ENCODE measurements around the gene ACTMAP.
"Not testable (repeated sequence)": the region's sequence is repeated elsewhere in the genome, so short reads cannot be mapped to it uniquely, and the experiment has no call there.

Gene ACTMAP

DNA sequence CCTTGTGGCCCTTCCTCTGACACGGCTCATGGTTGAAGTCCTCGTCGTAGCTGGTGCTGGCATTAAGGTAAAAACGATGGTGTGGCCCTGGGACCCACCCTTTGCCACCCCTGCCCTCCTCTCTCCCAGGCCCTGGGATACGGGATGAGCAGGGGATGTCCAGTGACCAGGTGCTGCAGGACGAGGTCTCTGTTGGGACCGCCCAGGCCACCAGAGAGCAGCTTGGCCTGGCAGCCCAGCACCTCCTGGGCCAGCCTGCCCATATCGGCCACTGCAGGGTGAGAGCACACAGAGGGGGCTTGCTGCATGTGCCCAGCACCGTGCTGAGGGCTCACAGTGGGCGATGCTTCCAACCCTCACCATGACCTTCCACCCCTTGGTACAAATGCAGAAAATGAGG is 6.4 kb downstream of the ACTMAP start:
- DNase-seq (ENCODE audit: low read depth in 2 of 2) = no peak

DNA sequence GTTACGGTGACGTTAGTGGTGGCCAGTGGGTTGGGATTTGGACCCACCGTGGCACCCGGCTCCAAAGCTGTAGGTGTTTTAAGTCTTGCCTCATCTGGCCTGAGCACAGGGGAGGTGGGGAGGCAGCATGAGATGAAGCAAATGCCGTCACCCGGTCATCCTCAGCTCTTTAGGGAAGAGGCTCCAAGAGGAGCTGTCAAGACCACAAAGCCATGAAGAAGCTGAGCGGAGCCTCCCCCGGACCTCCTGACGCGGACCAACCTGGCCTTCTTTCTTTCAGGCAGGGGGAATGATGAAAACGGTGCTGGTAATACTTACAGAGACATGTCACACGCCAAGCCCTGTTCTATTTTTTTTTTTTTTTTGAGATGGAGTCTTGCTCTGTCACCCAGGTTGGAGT is 7.4 kb downstream of the ACTMAP start:
- DNase-seq (ENCODE audit: low read depth in 2 of 2) = no peak

DNA sequence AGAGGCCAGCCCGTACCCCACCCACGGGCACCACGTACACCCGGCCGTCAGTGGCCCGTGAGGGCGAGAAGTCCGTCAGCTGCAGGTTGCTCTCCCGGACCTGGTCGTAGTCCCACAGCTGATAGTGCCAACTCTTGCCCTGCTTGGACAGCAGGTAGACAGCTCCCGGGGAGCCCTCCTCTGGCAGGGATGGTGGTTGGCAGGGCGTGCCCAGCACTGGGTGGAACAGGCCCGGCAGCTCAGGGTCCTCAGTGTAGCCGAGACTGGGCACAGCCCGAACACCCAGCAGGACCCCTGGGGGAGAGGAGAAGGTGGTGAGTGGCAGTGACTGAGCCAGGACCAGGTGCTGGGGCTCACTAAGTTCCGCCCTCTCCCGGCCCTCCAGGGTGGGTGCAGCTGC is 7.8 kb downstream of the ACTMAP start:
- no peak for DNase-seq (ENCODE audit: low read depth in 2 of 2)

DNA sequence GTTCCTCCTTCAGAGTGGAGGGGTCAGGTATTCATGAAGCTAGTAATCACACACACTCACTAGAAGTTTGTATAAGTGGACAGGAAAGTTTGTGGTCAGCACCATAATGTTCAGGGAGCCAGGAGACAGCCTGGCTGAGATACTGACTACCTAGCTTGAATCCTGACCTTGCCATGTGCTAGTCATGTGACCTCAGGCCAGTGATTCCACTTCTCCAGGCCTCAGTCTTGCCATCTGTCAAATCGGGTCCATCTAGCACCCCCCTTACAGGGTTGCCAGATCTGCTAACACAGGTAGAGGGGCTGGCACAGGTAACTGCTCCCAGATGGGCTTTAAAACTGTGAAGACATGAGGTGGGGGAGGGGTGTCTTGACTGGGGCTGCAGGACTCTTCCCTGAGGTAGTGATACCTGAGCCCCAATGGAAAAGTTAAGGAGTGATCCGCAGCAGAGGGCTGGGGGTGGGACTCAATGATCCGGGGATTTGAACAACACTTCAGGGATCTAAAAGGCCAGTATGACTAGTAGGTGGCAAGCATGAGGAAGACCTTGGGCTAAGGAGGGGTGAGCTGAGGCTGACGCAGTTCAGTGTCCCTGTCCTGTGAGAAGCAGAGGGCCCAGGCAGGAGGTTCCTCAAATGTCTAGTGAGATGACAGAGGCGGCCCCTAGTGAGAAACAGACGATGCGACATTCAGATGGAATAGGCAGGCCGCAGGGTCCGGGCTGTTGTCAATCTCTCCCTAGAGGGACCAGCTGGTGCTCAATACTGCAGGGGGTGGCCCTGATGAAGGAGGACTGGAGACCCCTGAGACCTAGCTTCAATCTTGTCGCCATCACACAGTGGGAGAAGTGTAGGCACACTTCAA is 8.5 kb downstream of the ACTMAP start:
- no peak for DNase-seq (ENCODE audit: low read depth in 2 of 2)

DNA sequence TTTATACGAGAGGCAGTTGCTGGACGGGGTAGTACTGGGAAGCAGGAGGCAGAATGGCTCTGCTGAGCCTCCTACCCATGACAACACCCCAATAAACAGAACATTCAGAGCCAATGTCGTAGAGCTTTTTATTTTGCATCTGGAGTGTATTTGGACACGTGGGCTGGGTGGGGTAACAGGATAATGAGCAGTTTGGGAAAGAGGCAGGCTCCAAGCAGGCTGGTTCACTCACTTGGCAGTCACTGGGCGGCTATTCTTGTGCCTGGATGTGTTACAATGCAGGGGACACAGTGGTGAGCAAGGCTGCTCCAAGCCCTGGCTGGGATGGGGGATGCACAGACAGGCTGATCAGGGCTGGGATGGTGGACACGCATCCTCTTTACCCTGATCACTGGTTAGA is 9.5 kb downstream of the ACTMAP start:
- no peak for DNase-seq (ENCODE audit: low read depth in 2 of 2)

DNA sequence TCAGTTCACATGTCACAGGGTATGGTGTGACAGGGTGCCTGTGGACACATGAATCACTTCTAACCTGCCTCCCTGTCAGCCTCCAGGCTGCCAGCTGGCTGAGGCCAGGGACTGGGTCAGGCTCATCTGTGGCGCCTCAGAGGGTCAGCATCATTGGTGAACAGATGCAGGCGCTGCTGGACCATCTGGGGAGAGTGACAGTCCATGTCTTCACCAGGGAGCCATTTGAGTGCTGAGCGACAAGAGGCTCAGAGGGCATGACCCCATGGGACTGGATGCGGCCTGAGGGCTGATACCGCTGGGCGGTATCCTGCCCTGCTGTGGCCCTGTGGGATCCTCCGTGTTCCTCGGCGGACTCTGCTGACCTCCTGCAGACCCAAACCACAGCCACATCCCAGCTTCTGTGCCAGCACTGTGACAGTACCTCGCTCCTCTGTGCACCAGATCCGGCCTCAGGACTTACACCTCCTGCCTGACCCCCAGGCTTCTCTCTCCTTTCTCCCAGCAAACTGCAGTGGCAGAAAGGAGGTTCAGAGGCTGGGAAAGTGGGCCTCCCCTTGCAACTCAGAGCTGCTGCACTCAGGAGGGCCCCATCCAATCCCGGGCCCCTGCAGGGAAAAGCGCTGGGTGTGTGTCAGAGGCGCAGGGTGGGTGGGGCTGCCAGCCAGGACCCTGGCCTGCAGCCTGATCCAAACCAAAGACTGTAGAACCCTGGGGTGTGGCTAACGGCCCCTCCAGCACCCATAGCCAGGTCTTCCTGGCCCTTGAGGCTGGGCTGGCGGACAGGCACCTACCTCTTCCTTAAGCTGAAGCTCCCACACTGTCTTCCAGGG is 10.2 kb downstream of the ACTMAP start:
- DNase-seq (ENCODE audit: low read depth in 2 of 2) = no peak

DNA sequence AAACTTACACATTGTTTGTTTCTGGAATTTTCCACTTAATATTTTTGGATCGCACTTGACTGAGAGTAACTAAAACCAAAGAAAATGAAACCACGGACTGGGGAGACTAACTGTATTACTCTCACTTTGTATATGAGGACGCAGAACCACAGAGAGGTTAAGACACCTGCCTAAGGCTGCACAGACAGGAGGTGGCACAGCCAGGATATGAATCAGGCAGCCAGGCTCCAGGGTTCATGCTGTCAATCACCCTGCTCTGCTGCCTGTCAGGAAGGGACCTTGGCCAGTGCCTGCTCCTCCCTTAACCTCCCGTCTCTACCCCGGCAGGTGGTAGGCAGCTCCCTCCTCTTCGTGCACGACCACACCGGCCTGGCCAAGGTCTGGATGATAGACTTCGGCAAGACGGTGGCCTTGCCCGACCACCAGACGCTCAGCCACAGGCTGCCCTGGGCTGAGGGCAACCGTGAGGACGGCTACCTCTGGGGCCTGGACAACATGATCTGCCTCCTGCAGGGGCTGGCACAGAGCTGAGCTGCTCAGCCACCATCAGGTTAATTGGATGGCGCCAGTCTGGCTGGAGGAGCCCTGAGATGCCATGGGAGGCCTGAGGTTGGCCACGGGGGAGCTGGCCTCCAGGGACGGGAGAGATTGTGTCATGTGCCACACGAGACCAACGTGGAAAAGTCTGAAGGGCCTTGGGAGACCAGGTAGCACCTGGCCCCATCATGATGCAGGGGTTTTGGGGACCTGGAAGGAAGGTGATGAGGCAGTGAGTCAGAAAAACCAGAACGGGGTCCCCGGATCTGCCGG is 11.0 kb downstream of the ACTMAP start:
- no peak for DNase-seq (ENCODE audit: low read depth in 2 of 2)

DNA sequence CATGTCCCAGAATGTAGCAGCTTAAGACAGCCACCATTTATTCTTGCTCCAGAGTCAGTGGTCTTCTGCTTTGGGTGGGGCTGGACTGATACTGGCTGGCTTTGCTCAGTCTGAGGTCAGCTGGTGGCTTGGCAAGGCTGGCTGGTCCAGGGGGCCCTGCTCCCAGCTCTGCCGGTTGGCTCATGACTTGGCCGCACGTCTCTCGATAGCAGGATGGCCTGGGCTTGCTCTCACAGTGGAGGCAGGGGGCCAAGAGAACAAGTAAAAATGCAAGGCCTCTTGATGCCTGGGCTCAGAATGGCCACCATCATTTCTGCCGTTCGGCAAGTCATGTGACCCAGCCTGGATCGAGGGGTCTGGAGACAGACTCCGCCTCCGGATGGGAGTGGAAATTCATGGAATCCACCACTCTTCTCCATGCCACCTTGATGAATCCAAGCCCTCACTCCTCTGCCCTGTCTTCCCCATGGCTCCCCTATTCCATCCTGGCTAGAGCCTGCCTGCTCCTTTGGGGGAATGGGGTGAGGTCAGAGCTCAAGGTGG is 13.1 kb downstream of the ACTMAP start:
- no peak for DNase-seq (ENCODE audit: low read depth in 2 of 2)

DNA sequence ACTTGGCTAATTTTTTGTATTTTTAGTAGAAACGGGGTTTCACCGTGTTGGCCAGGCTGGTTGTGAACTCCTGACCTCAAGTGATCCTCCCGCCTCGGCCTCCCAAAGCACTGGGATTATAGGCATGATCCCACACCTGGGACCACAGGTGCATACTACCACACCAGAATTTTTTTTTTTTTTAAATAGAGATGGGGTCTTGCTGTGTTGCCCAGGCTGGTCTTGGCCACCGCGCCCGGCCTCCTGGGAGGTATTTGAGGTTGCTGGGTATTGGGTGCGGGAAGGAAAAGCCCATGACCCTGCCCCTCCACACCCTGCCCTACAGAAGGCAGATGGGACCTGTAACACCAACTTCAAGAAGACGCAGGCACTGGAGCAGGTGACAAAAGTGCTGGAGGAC is 13.6 kb downstream of the ACTMAP start:
- no peak for DNase-seq (ENCODE audit: low read depth in 2 of 2)

DNA sequence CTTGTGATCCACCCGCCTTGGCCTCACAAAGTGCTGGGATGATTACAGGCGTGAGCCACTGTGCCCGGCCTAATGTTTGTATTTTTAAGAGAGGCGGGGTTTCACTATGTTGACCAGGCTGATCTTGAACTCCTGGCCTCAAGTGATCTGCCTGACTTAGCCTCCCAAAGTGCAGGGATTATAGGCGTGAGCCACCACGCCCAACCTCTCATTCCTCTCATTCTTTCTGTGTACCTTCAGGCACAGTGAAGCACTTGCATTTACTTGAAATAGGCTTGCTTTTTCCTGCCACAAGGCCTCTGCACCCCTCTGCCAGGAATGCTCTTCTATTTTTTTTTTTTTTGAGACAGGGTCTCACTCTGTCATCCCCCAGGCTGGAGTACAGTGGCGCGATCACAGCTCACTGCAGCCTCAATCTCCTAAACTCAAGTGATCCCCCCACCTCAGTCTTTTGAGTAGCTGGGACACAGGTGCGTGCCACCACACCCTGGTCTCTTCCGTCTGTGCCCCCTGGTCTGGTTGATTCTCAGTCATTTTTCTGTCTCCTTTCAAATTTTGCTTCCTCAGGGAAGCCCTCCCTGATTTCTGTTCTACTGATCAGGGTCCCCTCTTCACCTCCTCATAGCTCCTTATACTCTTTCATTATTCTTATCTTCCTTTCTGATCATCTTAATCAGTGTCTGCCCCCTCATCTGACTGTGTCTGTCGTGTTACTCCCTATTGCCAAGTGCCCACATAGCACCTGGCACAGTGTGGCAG is 15.1 kb downstream of the ACTMAP start:
- DNase-seq (ENCODE audit: low read depth in 2 of 2) = no peak

DNA sequence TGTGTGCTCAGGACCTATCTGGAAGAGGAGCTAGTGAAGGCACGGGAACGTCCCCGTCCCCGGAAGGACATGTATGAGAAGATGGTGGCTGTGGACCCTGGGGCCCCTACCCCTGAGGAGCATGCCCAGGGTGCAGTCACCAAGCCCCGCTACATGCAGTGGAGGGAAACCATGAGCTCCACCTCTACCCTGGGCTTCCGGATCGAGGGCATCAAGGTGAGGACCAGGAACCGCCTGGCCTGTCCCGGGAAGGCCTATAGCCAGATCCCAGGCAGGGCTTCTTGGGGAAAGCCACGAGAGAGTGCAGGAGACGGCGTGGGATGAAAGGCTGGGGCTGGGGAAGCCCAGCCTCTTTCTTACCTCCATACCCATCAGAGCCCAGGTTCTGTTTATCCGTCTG is 17.1 kb downstream of the ACTMAP start:
- no peak for DNase-seq (ENCODE audit: low read depth in 2 of 2)

DNA sequence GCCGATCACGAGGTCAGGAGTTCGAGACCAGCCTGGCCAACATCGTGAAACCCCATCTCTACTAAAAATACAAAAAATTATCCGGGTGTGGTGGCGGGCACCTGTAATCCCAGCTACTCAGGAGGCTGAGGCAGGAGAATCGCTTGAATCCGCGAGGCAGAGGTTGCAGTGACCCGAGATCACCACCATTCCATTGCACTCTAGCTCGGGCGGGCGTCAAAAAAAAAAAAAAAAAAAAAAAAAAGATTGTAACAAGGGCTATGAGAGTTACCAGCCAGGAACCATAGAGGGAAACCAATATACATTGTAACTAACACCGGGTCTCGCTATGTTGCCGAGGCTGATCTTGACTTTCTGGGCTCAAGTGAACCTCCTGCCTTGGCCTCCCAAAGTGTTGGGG is 18.0 kb downstream of the ACTMAP start:
- not testable (repeated sequence) for DNase-seq (ENCODE audit: low read depth in 2 of 2)

DNA sequence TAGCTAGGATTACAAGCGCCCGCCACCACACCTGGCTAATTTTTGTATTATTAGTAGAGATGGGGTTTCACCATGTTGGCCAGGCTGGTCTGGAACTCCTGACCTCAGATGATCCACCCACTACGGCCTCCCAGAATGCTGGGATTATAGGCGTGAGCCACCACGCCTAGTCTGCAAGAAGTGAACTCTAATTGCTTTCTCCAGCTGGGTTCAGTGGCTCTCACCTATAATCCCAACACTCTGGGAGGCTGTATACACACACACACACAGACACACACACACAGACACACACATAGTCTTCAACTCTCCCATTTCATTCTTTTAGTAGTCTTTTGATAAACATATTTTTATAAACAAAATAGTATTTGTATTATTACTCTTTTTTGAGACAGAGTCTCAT is 20.2 kb downstream of the ACTMAP start:
- DNase-seq (ENCODE audit: low read depth in 2 of 2) = not testable (repeated sequence)

DNA sequence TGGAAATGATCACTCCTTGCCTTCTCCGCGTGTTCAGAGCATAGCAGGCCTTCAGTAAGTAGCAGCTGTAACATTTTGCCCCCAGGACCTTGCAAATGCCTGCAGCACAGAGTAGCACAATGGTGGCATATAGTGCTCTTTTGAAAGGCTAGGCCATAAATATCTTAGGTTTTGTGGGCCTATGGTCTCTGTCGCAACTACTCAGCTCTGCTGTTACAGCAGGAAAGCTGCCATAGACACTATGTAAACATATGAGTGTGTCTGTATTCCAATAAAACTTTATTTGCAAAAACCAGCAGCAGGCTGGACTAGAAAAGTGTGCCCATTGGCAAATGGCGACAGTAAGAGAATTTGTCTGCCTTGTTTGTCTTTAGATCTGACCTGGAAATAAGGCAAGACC is 24.0 kb downstream of the ACTMAP start:
- no peak for DNase-seq (ENCODE audit: low read depth in 2 of 2)

DNA sequence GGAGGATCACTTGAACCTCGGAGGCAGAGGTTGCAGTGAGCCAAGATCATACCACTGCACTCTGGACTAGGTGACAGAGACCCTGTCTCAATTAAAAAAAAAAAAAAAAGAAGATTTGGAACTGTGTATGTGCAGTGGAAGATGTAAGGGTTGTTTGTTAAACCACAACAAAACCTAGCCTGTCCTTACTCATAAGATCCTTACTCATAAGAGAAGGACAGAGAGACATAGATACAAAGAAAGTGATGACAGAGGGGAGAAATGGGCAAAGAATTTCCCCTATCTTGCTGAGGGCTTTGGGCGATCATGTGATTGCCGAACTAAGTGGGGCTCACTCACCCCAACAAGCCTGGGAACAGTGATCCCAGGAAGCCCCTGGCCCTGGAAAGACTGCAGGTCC is 25.4 kb downstream of the ACTMAP start:
- DNase-seq (ENCODE audit: low read depth in 2 of 2) = no peak

DNA sequence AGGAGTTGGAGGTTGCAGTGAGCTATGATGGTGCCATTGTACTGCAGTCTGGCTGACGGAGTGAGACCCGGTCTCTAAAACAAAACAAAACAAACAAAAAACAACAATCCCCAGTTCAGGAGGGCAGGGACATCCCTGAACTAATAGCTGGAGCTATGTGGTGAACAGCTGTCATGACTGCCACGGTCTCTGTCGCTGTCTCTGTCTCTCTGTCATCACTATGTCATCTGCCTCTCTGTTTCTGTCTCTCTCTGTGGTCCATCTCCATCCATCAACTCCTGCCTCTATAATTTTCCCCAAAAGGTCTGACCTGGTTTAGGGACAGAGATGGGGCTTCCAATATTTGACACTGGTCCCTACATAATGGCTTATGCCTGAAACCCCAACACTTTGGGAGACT is 26.0 kb downstream of the ACTMAP start:
- DNase-seq (ENCODE audit: low read depth in 2 of 2) = no peak

DNA sequence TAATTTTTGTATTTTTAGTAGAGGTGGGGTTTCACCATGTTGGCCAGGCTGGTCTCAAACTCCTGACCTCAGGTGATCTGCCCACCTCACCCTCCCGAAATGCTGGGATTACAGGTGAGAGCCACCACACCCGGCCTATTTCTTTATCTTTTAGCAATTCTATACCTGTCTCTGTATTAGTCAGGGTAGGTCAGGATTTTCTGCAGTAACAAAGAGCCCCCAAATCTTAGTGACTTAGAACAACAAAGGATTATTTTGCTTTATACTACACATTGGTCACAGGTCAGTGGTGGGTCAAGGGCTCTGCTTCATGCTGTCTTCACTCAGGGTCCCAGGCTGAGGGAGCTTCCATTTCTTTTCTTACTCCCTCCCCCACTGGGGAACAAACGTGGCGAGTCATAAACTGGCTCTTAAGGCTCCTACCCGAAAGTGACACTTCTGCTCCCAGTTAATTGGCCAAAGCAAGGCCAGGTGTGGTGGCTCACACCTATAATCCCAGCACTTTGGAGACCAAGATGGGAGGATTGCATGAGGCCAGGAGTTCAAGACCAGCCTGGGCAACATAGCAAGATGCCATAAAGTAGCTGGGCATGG is 26.5 kb downstream of the ACTMAP start:
- no peak for DNase-seq (ENCODE audit: low read depth in 2 of 2)

DNA sequence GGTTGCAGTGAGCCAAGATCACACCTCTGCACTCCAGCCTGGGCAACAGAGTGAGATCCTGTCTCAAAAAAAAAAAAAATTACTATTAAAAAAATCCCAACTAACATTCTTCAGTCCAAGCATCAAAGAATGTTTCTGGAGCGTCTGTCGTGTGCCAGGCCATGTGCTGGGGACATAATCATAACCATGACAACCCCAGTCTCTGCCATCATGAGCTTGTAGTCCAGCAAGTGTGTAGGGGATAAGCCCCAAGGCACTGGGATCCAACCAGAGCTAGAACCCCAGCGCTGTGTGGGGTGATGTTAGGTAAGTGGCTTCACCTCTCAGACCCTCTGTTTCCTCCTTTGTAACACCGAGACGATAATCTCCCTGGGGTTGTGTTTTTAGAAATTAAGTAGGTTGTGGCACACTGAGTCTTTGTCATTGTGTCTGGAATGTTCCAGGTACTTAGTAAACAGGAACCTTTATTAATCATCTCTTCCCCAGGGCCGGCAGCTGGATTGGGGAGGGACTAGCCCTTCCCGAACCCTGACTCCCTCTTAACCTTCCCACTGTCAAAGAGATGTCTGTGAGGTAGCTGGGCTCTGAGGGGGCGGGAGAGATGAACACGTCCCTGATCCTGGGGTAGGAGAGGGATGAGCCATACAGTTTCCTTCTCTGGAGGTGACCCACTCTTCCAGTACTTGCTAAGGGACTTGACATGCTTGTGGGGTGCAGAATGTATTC is 28.2 kb downstream of the ACTMAP start:
- DNase-seq (ENCODE audit: low read depth in 2 of 2) = no peak

DNA sequence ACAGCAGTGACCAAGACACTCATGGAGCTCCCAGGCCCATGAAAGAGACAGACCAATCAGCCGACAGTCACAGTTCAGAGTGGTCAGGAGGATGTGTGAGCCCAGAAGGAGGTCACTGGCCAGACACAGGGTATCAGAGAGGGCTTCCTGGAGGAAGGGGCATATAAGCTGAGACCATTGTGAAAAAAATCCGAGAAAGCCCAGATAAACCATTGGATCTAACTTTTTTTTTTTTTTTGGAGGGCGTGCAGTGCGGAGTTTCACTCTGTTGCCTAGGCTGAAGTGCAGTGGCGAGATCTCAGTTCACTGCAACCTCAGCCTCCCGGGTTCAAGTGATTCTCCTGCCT is 29.2 kb downstream of the ACTMAP start:
- DNase-seq (ENCODE audit: low read depth in 2 of 2) = no peak

DNA sequence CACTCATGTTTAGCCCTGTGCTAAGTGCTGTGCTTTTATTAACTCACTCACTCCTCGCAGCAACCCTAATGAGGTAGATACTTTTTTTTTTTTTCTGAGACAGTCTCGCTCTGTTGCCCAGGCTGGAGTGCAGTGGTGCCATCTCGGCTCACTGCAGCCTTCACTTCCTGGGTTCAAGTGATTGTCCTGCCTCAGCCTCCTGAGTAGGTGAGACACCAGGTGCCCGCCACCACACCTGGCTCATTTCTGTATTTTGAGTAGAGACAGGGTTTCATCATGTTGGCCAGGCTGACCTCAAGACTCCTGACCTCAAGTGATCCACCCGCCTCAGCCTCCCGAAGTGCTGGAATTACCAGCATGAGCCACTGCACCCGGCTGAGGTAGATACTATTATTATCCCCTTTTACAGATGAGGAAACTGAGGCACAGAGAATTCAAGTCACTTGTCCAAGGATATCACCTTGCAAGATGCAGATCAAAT is 30.8 kb downstream of the ACTMAP start:
- DNase-seq (ENCODE audit: low read depth in 2 of 2) = no peak

Measured in stimulated activated CD8-positive, alpha-beta memory T cell treated with anti-CD3 and anti-CD28 coated beads, Interleukin-2, amount 100 ng/mL, for 1 hour (primary cell).